MM.1S (cell line): ENCODE measurements around the gene ARHGAP45.

Experiments used
- DNase-seq: peaks from one replicate; pipeline ENCODE4 v3.0.0-alpha.2; 2015
- H2AFZ ChIP-seq: fragments of 300-600 bp; sonication (generic); 2 replicates; pipeline ENCODE4 v1.6.0; 2016; ENCODE audit warnings: antibody characterized with exemption, low read length
- H3F3A ChIP-seq: fragments of 300-600 bp; sonication (generic); 2 replicates; pipeline ENCODE4 v1.6.1; 2016; ENCODE audit warnings: mild to moderate bottlenecking, antibody characterized with exemption, low read length, moderate library complexity, mixed read lengths; ENCODE audit not compliant: insufficient read depth
- H3K27ac ChIP-seq: fragments of 300-600 bp; sonication (generic); 2 replicates; pipeline ENCODE4 v1.5.1; 2016; ENCODE audit warnings: mild to moderate bottlenecking, low read length
- H3K27me3 ChIP-seq: fragments of 300-600 bp; sonication (generic); replicated peaks from 2 replicates; pipeline ENCODE4 v1.6.0; 2016; ENCODE audit warnings: low read length; ENCODE audit not compliant: insufficient read depth
- H3K36me3 ChIP-seq: fragments of 300-600 bp; sonication (generic); replicated peaks from 2 replicates; pipeline ENCODE4 v1.6.1; 2016; ENCODE audit warnings: mild to moderate bottlenecking, low read length, mixed read lengths; ENCODE audit not compliant: insufficient read depth
- H3K4me1 ChIP-seq: fragments of 300-600 bp; sonication (generic); 2 replicates; pipeline ENCODE4 v1.6.1; 2016; ENCODE audit warnings: low read length, mixed read lengths
- H3K4me2 ChIP-seq: fragments of 300-600 bp; sonication (generic); 2 replicates; pipeline ENCODE4 v1.6.0; 2016; ENCODE audit warnings: low read depth, low read length
- H3K4me3 ChIP-seq: fragments of 300-600 bp; sonication (generic); 2 replicates; pipeline ENCODE4 v1.5.1; 2016; ENCODE audit warnings: low read length, mixed read lengths
- H3K79me2 ChIP-seq: fragments of 300-600 bp; sonication (generic); 2 replicates; pipeline ENCODE4 v1.6.1; 2016; ENCODE audit warnings: mixed run types, low read length, mixed read lengths
- H3K9ac ChIP-seq: fragments of 300-600 bp; sonication (generic); 2 replicates; pipeline ENCODE4 v1.6.1; 2016; ENCODE audit warnings: low read length, mixed read lengths
- H3K9me2 ChIP-seq: fragments of 300-600 bp; sonication (generic); replicated peaks from 2 replicates; pipeline ENCODE4 v1.6.1; 2016; ENCODE audit warnings: mild to moderate bottlenecking, low read length, mixed read lengths; ENCODE audit not compliant: insufficient read depth
- H3K9me3 ChIP-seq: fragments of 300-600 bp; sonication (generic); replicated peaks from 2 replicates; pipeline ENCODE4 v1.6.1; 2016; ENCODE audit warnings: mild to moderate bottlenecking, low read length, mixed read lengths; ENCODE audit not compliant: insufficient read depth
- H4K20me1 ChIP-seq: fragments of 300-600 bp; sonication (generic); 2 replicates; pipeline ENCODE4 v1.6.1; 2016; ENCODE audit warnings: mild to moderate bottlenecking, low read length, moderate library complexity, mixed read lengths; ENCODE audit not compliant: insufficient read depth
- CTCF ChIP-seq: fragments of 300-600 bp; sonication (generic); IDR thresholded peaks from 2 replicates; pipeline ENCODE4 v1.5.1; 2016; ENCODE audit warnings: antibody characterized with exemption, low read length, mixed read lengths
- EZH2 ChIP-seq: fragments of 300-600 bp; sonication (generic); optimal IDR thresholded peaks from 2 replicates; pipeline ENCODE3; 2017; ENCODE audit warnings: low read depth, mild to moderate bottlenecking, antibody characterized with exemption, low read length, mixed read lengths
- EZH2phosphoT487 ChIP-seq: fragments of 300-600 bp; sonication (generic); IDR thresholded peaks from 2 replicates; pipeline ENCODE4 v1.6.1; 2018; ENCODE audit warnings: antibody characterized with exemption, low read length

The ARHGAP45 gene

GRCh38 chr19:1122021-1122971, 55.3 kb downstream of the ARHGAP45 start:
- H3K4me3 ChIP-seq: no peak overlapping the region
- H3F3A ChIP-seq: no peaks in the 10 kb centered on the region
- peaks cover 12% of the 10 kb centered on the region for H3K36me3 ChIP-seq
- H2AFZ ChIP-seq: no peak overlapping the region
- H3K4me2 ChIP-seq: no peak overlapping the region
- no peak for DNase-seq
- H3K9me3 ChIP-seq: no peaks in the 10 kb centered on the region
- H3K9ac ChIP-seq: no peak overlapping the region
- H4K20me1 ChIP-seq: no peaks in the 10 kb centered on the region
- no peak overlapping the region for H3K27ac ChIP-seq
- H3K79me2 ChIP-seq: peaks cover 20% of the 10 kb centered on the region
- TF ChIP-seq EZH2phosphoT487 (no peak), EZH2 (no peak), CTCF (no peak)
- H3K9me2 ChIP-seq: no peaks in the 10 kb centered on the region
- no peaks in the 10 kb centered on the region for H3K4me1 ChIP-seq
- H3K27me3 ChIP-seq: no peaks in the 10 kb centered on the region

- Histone ChIP-seq H3K9ac (no peak overlapping the region), H3K79me2 (peaks cover 27% of the 10 kb centered on the region), H2AFZ (no peak overlapping the region), H3K36me3 (peaks cover 12% of the 10 kb centered on the region), H4K20me1 (no peaks in the 10 kb centered on the region), H3K4me3 (no peak overlapping the region), H3K9me3 (no peaks in the 10 kb centered on the region), H3K4me1 (no peaks in the 10 kb centered on the region), H3F3A (no peaks in the 10 kb centered on the region), H3K27ac (no peak overlapping the region), H3K4me2 (no peak overlapping the region), H3K9me2 (no peaks in the 10 kb centered on the region), H3K27me3 (no peaks in the 10 kb centered on the region)
- DNase-seq: no peak
- no peak for TF ChIP-seq EZH2phosphoT487
- TF ChIP-seq EZH2: no peak
- no peak for TF ChIP-seq CTCF
Measured at GRCh38 chr19:1122972-1123363, 56.0 kb downstream of the ARHGAP45 start.

- no peak overlapping the region for H3K4me2 ChIP-seq
- no peaks in the 10 kb centered on the region for H4K20me1 ChIP-seq
- peaks cover 12% of the 10 kb centered on the region for H3K36me3 ChIP-seq
- H3K4me1 ChIP-seq: no peaks in the 10 kb centered on the region
- no peaks in the 10 kb centered on the region for H3K9me3 ChIP-seq
- no peaks in the 10 kb centered on the region for H3K9me2 ChIP-seq
- no peak overlapping the region for H3K9ac ChIP-seq
- H2AFZ ChIP-seq: no peak overlapping the region
- DNase-seq: no peak
- no peaks in the 10 kb centered on the region for H3F3A ChIP-seq
- peaks cover 30% of the 10 kb centered on the region for H3K79me2 ChIP-seq
- H3K27me3 ChIP-seq: no peaks in the 10 kb centered on the region
- no peak for TF ChIP-seq CTCF
- no peak for TF ChIP-seq EZH2phosphoT487
- no peak for TF ChIP-seq EZH2
- no peak overlapping the region for H3K27ac ChIP-seq
- H3K4me3 ChIP-seq: no peak overlapping the region
Measured at GRCh38 chr19:1123381-1123780, 56.4 kb downstream of the ARHGAP45 start.
